ENCODE results near the gene NAPEPLD.

DNA sequence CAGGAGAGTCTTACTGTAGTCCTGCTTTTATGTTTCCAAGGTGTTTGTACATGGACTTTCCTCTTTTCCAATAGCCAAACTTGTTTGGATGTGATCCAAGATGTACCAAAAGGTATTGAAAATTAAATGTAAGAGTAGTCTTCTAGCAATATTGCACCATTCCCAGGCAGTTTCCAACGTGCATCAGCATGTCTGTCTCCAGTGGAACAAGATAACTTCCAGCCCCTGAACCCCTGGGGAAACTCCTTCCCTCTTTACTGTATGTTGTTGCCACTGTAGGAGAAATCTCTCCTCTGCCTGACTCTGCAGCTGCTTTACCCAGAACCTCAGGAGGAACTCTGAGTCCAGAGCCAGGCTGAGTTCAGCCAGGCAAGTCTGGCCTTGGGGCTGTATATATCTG, 55.5 kb downstream of the NAPEPLD start:
- TF ChIP-seq POLR2AphosphoS5 (IDR thresholded peaks at IDR 0.05; ENCODE audit: insufficient read depth, low read depth, low read length) (no peak), POLR2A (IDR thresholded peaks at IDR 0.05; ENCODE audit: low read depth, low read length) (no peak)
- TF ChIP-seq, protein P1, sequence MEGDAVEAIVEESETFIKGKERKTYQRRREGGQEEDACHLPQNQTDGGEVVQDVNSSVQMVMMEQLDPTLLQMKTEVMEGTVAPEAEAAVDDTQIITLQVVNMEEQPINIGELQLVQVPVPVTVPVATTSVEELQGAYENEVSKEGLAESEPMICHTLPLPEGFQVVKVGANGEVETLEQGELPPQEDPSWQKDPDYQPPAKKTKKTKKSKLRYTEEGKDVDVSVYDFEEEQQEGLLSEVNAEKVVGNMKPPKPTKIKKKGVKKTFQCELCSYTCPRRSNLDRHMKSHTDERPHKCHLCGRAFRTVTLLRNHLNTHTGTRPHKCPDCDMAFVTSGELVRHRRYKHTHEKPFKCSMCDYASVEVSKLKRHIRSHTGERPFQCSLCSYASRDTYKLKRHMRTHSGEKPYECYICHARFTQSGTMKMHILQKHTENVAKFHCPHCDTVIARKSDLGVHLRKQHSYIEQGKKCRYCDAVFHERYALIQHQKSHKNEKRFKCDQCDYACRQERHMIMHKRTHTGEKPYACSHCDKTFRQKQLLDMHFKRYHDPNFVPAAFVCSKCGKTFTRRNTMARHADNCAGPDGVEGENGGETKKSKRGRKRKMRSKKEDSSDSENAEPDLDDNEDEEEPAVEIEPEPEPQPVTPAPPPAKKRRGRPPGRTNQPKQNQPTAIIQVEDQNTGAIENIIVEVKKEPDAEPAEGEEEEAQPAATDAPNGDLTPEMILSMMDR (IDR thresholded peaks at IDR 0.05; ENCODE audit: extremely low read depth in 1 of 2, insufficient read depth in 1 of 2, low read depth in 1 of 2, low read length in 2 of 2): no peak

All from endothelial cell of umbilical vein (primary cell).